Measurements from ENCODE around the gene OTOP3. TPM values are rescaled to one million over a fixed set of nuclear protein-coding genes. Genes with fewer than 3 reads are reported as not detected.

Gene OTOP3
- polyA plus RNA-seq, 1 experiment: not detected

- Histone ChIP-seq H3K27ac (ENCODE audit: low read depth, low read length) (no peak overlapping the region), H3K9me3 (ENCODE audit: control insufficient read depth, insufficient read depth, low read length) (no peaks in the 10 kb centered on the region; the same call in 1 of the 2 replicates), H3K4me3 (ENCODE audit: low read depth, low read length) (no peak overlapping the region), H3K27me3 (ENCODE audit: control insufficient read depth, insufficient read depth, low read length) (no peaks in the 10 kb centered on the region)
- TF ChIP-seq, protein P1, sequence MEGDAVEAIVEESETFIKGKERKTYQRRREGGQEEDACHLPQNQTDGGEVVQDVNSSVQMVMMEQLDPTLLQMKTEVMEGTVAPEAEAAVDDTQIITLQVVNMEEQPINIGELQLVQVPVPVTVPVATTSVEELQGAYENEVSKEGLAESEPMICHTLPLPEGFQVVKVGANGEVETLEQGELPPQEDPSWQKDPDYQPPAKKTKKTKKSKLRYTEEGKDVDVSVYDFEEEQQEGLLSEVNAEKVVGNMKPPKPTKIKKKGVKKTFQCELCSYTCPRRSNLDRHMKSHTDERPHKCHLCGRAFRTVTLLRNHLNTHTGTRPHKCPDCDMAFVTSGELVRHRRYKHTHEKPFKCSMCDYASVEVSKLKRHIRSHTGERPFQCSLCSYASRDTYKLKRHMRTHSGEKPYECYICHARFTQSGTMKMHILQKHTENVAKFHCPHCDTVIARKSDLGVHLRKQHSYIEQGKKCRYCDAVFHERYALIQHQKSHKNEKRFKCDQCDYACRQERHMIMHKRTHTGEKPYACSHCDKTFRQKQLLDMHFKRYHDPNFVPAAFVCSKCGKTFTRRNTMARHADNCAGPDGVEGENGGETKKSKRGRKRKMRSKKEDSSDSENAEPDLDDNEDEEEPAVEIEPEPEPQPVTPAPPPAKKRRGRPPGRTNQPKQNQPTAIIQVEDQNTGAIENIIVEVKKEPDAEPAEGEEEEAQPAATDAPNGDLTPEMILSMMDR (IDR thresholded peaks at IDR 0.05; ENCODE audit: low read depth, low read length): no peak
- ChIA-PET POLR2A (interaction anchor here (0.7 kb wide), 1 partner anchor 34 kb away, joined by 4 read pairs; no protein-coding TSS in a partner anchor), CTCF (interaction anchor here (2.2 kb wide), 1 partner anchor 20 kb away, joined by 8 read pairs; the partner anchor contains the start of gene MRPL58)
- no peak for DNase-seq (ENCODE audit: low read depth, low spot score)
These were observed 56.5 kb downstream of the OTOP3 start for GRCh38 chr17:74992223-74992622.

- no peaks in the 10 kb centered on the region for H3K27me3 ChIP-seq (ENCODE audit: control insufficient read depth, insufficient read depth, low read length)
- TF ChIP-seq, protein P1 (IDR thresholded peaks at IDR 0.05; ENCODE audit: low read depth, low read length): no peak
- ChIA-PET POLR2A (no interaction called here), CTCF (interaction anchor here (1.4 kb wide), 1 partner anchor 129 kb away, joined by 4 read pairs; no protein-coding TSS in a partner anchor)
- DNase-seq (ENCODE audit: low read depth, low spot score): no peak
- peak overlapping the region; percentile 58 for H3K27ac ChIP-seq (ENCODE audit: low read depth, low read length)
- H3K4me3 ChIP-seq (ENCODE audit: low read depth, low read length): no peak overlapping the region
- H3K9me3 ChIP-seq (ENCODE audit: control insufficient read depth, insufficient read depth, low read length): no peaks in the 10 kb centered on the region
These were observed 58.7 kb downstream of the OTOP3 start for GRCh38 chr17:74994440-74994839.

DNA sequence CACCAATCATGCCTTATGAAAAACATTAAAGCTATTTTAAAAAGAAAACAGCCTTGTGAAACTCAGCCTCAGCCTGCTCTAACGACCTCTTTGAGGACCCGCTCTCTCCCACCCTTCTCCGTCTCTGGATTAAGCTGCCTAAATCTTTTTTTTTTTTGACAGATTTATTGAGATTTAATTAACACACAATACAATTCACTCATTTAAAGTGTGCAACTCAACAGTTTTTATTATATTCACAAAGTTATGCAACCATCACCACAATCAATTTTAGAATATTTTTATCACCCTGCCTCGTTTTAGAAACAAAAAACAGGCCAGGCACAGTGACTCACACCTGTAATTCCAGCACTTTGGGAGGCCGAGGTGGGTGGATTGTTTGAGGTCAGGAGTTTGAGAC, 60.1 kb downstream of the OTOP3 start:
- CTCF ChIA-PET: interaction anchor here (0.6 to 1.4 kb wide), 4 partner anchors 17 to 131 kb away, joined by 3 to 4 read pairs (median 3); partner anchors contain the start of gene MRPL58

GRCh38 chr17:74998783-74999182, 63.1 kb downstream of the OTOP3 start:
- H3K4me3 ChIP-seq (ENCODE audit: low read depth, low read length): no peak overlapping the region
- DNase-seq (ENCODE audit: low read depth, low spot score): no peak
- TF ChIP-seq, protein P1 (IDR thresholded peaks at IDR 0.05; ENCODE audit: low read depth, low read length): no peak
- H3K9me3 ChIP-seq (ENCODE audit: control insufficient read depth, insufficient read depth, low read length): no peaks in the 10 kb centered on the region
- no peaks in the 10 kb centered on the region for H3K27me3 ChIP-seq (ENCODE audit: control insufficient read depth, insufficient read depth, low read length)
- ChIA-PET CTCF (no interaction called here), POLR2A (no interaction called here)
- no peak overlapping the region for H3K27ac ChIP-seq (ENCODE audit: low read depth, low read length)

More for the DNA sequence above, 60.1 kb downstream of the OTOP3 start:
- Histone ChIP-seq H3K27ac (ENCODE audit: low read depth, low read length) (no peak overlapping the region), H3K9me3 (ENCODE audit: control insufficient read depth, insufficient read depth, low read length) (no peaks in the 10 kb centered on the region), H3K27me3 (ENCODE audit: control insufficient read depth, insufficient read depth, low read length) (no peaks in the 10 kb centered on the region), H3K4me3 (ENCODE audit: low read depth, low read length) (no peak overlapping the region)
- POLR2A ChIA-PET: interaction anchor here (0.7 kb wide), 2 partner anchors 9 to 1356 kb away, joined by 4 to 5 read pairs; partner anchors contain the start of gene CDR2L
- TF ChIP-seq, protein P1 (IDR thresholded peaks at IDR 0.05; ENCODE audit: low read depth, low read length): no peak
- DNase-seq (ENCODE audit: low read depth, low spot score): no peak

GRCh38 chr17:74999523-74999922, 63.8 kb downstream of the OTOP3 start:
- POLR2A ChIA-PET: no interaction called here
- Histone ChIP-seq H3K27me3 (ENCODE audit: control insufficient read depth, insufficient read depth, low read length) (no peaks in the 10 kb centered on the region), H3K4me3 (ENCODE audit: low read depth, low read length) (no peak overlapping the region), H3K27ac (ENCODE audit: low read depth, low read length) (no peak overlapping the region), H3K9me3 (ENCODE audit: control insufficient read depth, insufficient read depth, low read length) (no peaks in the 10 kb centered on the region)
- TF ChIP-seq, protein P1 (IDR thresholded peaks at IDR 0.05; ENCODE audit: low read depth, low read length): no peak
- no peak for DNase-seq (ENCODE audit: low read depth, low spot score)
- CTCF ChIA-PET: no interaction called here

Other genes starting within 250 kb of the OTOP3 start
- not detected in 2 replicates for gene CD300LF, start 223.0 kb upstream of the OTOP3 start, polyA plus RNA-seq (2011; rRNA removed)
- 0.16 and 0.21 TPM in 2 replicates for gene RAB37, start 198.6 kb upstream of the OTOP3 start, polyA plus RNA-seq (2011; rRNA removed)
- gene NHERF1, start 187.3 kb upstream of the OTOP3 start, polyA plus RNA-seq (2011; rRNA removed): 10.4 and 10.5 TPM in 2 replicates
- 33.6 and 37.3 TPM in 2 replicates for gene NAT9, start 159.6 kb upstream of the OTOP3 start, polyA plus RNA-seq (2011; rRNA removed)
- 0.01 TPM in 1 of 2 replicates, not detected in the other for gene GRIN2C, start 76.0 kb upstream of the OTOP3 start, polyA plus RNA-seq (2011; rRNA removed)
- 23.0 and 32.7 TPM in 2 replicates for gene FDXR, start 62.9 kb upstream of the OTOP3 start, polyA plus RNA-seq (2011; rRNA removed)
- gene FADS6, start 42.3 kb upstream of the OTOP3 start, polyA plus RNA-seq (2011; rRNA removed): not detected in 2 replicates
- gene USH1G, start 12.6 kb upstream of the OTOP3 start, polyA plus RNA-seq (2011; rRNA removed): not detected in 2 replicates
- gene OTOP2, start 11.6 kb upstream of the OTOP3 start, polyA plus RNA-seq (2011; rRNA removed): not detected in 2 replicates
- 1.4 and 1.8 TPM in 2 replicates for gene HID1, start 36.9 kb downstream of the OTOP3 start, polyA plus RNA-seq (2011; rRNA removed)
- gene CDR2L, start 51.7 kb downstream of the OTOP3 start, polyA plus RNA-seq (2011; rRNA removed): 8.4 and 11.4 TPM in 2 replicates
- gene MRPL58, start 76.8 kb downstream of the OTOP3 start, polyA plus RNA-seq (2011; rRNA removed): 48.5 and 53.7 TPM in 2 replicates
- 281 and 292 TPM in 2 replicates for gene ATP5PD, start 111.1 kb downstream of the OTOP3 start, polyA plus RNA-seq (2011; rRNA removed)
- 29.8 and 36.0 TPM in 2 replicates for gene KCTD2, start 111.3 kb downstream of the OTOP3 start, polyA plus RNA-seq (2011; rRNA removed)
- 2.9 and 3.6 TPM in 2 replicates for gene SLC16A5, start 152.1 kb downstream of the OTOP3 start, polyA plus RNA-seq (2011; rRNA removed)
- 5.6 and 6.5 TPM in 2 replicates for gene ARMC7, start 174.1 kb downstream of the OTOP3 start, polyA plus RNA-seq (2011; rRNA removed)
- gene NT5C, start 195.8 kb downstream of the OTOP3 start, polyA plus RNA-seq (2011; rRNA removed): 22.6 and 27.9 TPM in 2 replicates
- 89.8 and 97.0 TPM in 2 replicates for gene JPT1, start 218.6 kb downstream of the OTOP3 start, polyA plus RNA-seq (2011; rRNA removed)
- 356 and 439 TPM in 2 replicates for gene SUMO2, start 247.1 kb downstream of the OTOP3 start, polyA plus RNA-seq (2011; rRNA removed)